ENCODE results near the gene ZNF12.

DNA sequence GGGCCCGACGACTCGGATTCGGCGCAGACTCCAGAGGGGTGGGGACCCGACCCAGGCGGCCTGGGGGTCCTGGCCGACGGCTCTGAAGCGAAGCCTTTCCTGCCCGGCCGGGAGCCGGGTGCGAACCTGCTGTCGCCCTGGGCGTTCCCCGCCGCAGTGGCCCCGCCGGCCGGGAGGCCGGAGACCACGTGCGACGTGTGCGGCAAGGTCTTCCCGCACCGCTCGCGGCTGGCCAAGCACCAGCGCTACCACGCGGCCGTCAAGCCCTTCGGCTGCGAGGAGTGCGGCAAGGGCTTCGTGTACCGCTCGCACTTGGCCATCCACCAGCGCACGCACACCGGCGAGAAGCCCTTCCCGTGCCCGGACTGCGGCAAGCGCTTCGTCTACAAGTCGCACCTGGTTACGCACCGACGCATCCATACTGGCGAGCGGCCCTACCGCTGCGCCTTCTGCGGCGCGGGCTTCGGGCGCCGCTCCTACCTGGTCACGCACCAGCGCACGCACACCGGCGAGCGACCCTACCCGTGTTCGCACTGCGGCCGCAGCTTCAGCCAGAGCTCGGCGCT lies 54.2 kb downstream of the ZNF12 start:
- no peak for TF ChIP-seq POLR2A (IDR thresholded peaks at IDR 0.05)
- TF ChIP-seq, protein P1, sequence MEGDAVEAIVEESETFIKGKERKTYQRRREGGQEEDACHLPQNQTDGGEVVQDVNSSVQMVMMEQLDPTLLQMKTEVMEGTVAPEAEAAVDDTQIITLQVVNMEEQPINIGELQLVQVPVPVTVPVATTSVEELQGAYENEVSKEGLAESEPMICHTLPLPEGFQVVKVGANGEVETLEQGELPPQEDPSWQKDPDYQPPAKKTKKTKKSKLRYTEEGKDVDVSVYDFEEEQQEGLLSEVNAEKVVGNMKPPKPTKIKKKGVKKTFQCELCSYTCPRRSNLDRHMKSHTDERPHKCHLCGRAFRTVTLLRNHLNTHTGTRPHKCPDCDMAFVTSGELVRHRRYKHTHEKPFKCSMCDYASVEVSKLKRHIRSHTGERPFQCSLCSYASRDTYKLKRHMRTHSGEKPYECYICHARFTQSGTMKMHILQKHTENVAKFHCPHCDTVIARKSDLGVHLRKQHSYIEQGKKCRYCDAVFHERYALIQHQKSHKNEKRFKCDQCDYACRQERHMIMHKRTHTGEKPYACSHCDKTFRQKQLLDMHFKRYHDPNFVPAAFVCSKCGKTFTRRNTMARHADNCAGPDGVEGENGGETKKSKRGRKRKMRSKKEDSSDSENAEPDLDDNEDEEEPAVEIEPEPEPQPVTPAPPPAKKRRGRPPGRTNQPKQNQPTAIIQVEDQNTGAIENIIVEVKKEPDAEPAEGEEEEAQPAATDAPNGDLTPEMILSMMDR (IDR thresholded peaks at IDR 0.05), result no peak

All from lower leg skin (tissue), 3 donors.